ENCODE measurements around the gene PXDN. TPM values are rescaled to one million over a fixed set of nuclear protein-coding genes. Genes with fewer than 3 reads are reported as not detected.

The PXDN gene
- total and polyA plus RNA-seq, 2 donors (not counting 3 experiments of a cell fraction or from before 2014, with no cell fraction given): 231 to 308 TPM

GRCh38 chr2:1772471-1773267, 28.4 kb upstream of the PXDN start:
- H3K36me3 ChIP-seq (ENCODE audit: control insufficient read depth in 2 of 2, extremely low read depth in 1 of 2, insufficient read depth in 2 of 2, low read length in 2 of 2): no peaks in the 10 kb centered on the region
- ChIA-PET POLR2A (no interaction called here), CTCF (interaction anchor here (1.1 to 2.7 kb wide), 4 partner anchors 11 to 222 kb away, joined by 4 to 8 read pairs (median 4); no protein-coding TSS in a partner anchor)

More at GRCh38 chr2:1772471-1773267, 28.4 kb upstream of the PXDN start:
- H3K27ac ChIP-seq (ENCODE audit: insufficient read depth, low read depth, low read length): no peak overlapping the region
- TF ChIP-seq FOS (IDR thresholded peaks at IDR 0.05; ENCODE audit: borderline replicate concordance, insufficient read depth, low read length) (no peak), MAX (IDR thresholded peaks at IDR 0.05; ENCODE audit: insufficient read depth, insufficient read length) (no peak), POLR2A (IDR thresholded peaks at IDR 0.05; ENCODE audit: low read depth, low read length) (no peak), EZH2 (IDR thresholded peaks at IDR 0.05; ENCODE audit: borderline replicate concordance, low read depth, low read length, severe bottlenecking) (no peak), CTCF (IDR thresholded peaks at IDR 0.05; ENCODE audit: extremely low read depth in 1 of 2, insufficient read depth in 1 of 2, low read depth in 1 of 2, low read length in 2 of 2) (no peak), GATA2 (IDR thresholded peaks at IDR 0.05; ENCODE audit: insufficient read depth, insufficient read length, low read depth, low read length) (no peak), JUN (IDR thresholded peaks at IDR 0.05; ENCODE audit: borderline replicate concordance, insufficient read depth, insufficient read length, low read depth) (no peak), MYC (IDR thresholded peaks at IDR 0.05; ENCODE audit: low read depth, low read length) (no peak), POLR2AphosphoS5 (IDR thresholded peaks at IDR 0.05; ENCODE audit: insufficient read depth, low read depth, low read length) (no peak)
- dilution Hi-C loops (cut with MboI; ENCODE audit: extremely low pct_ligation_motif_present, low sequenced_read_pairs): no loop called here
- H3K4me2 ChIP-seq (ENCODE audit: insufficient read depth, low read length): no peak overlapping the region
- H3K4me1 ChIP-seq (ENCODE audit: control insufficient read depth, extremely low read depth, insufficient read depth, low read length): no peaks in the 10 kb centered on the region
- no peak for DNase-seq (ENCODE audit: low read depth, low spot score)
- FAIRE-seq: no peak
- intact Hi-C loops (cut with micrococcal nuclease): no loop called here
- no peaks in the 10 kb centered on the region for H4K20me1 ChIP-seq (replicated peaks; ENCODE audit: control insufficient read depth, extremely low read depth, insufficient read depth, low read length)
- no TSS peak for BruUV-seq (replicated peaks)
- H3K4me3 ChIP-seq (replicated peaks in 1 of 3; ENCODE audit: insufficient read depth in 1 of 3, low read depth in 1 of 3, low read length in 3 of 3): no peak overlapping the region
- no peaks in the 10 kb centered on the region for H3K79me2 ChIP-seq (ENCODE audit: control insufficient read depth, insufficient read depth, low read length)
- no peaks in the 10 kb centered on the region for H3K9me1 ChIP-seq (replicated peaks; ENCODE audit: control insufficient read depth, extremely low read depth, insufficient read depth, low read length)
- no peaks in the 10 kb centered on the region for H3K27me3 ChIP-seq (ENCODE audit: control insufficient read depth in 2 of 2, insufficient read depth in 2 of 2, low read length in 2 of 2)
- no peak overlapping the region for H3K9ac ChIP-seq (replicated peaks; ENCODE audit: extremely low read depth, insufficient read depth, low read length)
- H2AFZ ChIP-seq (ENCODE audit: low read depth, low read length): no peak overlapping the region
- no peaks in the 10 kb centered on the region for H3K9me3 ChIP-seq (replicated peaks; ENCODE audit: control insufficient read depth, insufficient read depth, low read length)
